LoVo (cell line): ENCODE results near the gene BAZ1A.

Experiments
- DNase-seq: peaks from one replicate; pipeline ENCODE4 v3.0.0-alpha.2; 2016; ENCODE audit warnings: low spot score

The BAZ1A gene

DNA sequence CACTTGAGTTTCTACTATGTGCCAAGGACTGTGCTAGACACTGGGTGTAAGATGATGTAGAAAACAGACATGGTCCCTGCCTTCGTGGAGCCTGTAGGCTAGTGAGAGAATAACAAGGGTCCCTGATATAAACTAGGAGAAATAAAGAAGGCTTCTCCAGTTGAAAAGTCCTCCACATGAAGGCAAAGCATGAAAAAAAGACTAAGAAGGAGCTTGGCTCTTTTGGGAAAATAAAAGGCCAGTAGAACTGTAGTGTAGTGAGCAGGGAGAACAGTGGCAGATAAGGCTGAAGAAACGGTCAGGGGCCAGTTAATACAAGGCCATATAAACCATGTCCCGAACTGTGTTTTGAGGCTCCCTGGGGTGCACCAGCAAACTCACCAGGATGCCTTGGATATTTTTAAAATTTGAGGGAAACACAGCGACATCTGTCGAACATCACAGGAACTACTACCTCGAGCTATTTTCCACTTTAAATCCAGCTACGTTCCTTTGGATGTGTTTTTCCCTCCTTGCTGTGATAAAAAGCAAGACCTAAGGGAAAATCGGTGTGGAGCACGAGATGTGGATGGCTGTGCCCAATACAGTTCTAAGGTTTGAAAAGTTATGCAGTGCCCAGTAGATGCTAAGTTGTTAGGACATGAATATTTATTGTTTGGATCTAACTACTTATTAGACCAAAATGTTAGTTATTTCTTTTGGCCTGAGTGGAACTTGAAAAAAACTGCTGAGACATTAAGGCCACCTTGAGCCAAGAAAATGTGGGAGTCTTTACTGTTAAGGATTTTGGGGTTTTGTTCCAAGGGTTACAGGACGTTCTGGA, 152.2 kb downstream of the BAZ1A start:
- DNase-seq = peak; percentile 53

DNA sequence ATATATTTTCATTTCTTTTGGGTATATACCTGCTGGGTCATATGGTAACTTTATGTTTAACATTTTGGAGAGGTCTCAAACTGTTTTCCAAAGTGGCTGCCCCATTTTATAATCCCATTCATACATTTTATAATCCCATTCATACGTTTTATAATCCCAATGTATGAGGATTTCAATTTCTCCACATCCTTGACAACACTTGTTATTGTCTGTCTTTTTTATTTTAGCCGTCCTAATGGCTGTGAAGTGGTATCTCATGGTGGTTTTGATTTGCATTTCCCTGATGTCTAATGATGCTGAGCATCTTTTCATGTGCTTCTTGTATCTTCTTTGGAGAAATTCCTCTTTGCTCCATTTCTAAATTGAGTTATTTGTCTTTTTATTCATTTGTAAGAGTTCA, 154.0 kb downstream of the BAZ1A start:
- DNase-seq = no peak

DNA sequence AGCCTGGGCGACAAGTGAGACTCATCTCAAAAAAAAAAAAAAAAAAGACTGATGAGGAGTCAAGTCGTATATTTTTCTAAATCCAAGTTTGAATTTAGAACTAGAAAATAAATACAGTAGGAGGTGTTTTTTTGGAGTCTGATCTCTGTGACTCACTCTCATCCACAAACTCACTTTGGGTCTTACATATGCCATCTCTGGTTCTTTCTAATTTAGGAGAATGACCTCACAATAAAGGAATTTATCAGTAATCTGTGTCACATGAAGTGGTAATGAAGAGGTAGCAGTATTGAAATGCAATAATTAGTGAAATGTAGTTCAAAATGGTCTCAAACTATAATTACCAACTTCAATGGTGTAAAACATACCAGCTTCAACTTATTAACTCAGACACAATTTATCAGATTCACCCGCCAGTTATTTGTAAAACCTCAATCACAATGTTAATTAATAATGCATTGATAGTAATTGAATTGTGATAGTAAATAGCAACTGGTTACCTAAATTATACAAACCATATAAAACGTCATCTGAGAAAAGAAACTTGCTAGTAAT, 156.3 kb downstream of the BAZ1A start:
- no peak for DNase-seq

DNA sequence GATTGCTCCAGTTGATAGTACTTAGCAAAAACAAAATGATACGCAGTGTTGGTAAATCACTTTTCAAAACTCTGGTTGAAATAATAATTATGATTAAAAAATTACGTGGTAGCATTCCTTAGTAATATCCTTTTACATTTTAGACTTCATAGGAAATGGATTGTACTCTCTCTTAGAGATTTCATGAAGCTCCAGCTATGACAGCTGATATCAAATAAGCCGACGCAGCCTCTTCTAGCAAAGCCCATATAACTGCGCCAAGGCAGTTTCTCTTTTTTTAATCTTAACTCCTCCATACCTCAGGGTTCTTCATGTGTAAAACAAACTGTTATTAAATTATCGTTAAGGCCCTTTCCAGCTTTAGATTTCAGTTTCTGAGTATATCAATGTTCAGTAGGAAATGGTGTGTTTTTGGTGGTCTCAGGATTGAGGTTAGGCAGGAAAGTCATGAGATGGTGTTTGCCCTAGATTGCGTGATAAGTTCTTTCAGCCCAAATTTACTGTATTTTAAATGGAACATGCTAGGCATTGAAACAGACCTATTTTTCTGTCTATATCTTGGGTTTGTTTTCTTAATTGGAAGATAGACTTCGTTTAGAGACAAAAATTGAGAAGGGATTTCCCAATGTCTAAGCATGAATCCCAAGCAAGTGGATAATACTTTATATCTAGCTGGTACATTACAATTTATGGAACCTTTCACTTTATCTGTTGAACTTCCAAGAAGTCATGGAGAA, 159.9 kb downstream of the BAZ1A start:
- no peak for DNase-seq

DNA sequence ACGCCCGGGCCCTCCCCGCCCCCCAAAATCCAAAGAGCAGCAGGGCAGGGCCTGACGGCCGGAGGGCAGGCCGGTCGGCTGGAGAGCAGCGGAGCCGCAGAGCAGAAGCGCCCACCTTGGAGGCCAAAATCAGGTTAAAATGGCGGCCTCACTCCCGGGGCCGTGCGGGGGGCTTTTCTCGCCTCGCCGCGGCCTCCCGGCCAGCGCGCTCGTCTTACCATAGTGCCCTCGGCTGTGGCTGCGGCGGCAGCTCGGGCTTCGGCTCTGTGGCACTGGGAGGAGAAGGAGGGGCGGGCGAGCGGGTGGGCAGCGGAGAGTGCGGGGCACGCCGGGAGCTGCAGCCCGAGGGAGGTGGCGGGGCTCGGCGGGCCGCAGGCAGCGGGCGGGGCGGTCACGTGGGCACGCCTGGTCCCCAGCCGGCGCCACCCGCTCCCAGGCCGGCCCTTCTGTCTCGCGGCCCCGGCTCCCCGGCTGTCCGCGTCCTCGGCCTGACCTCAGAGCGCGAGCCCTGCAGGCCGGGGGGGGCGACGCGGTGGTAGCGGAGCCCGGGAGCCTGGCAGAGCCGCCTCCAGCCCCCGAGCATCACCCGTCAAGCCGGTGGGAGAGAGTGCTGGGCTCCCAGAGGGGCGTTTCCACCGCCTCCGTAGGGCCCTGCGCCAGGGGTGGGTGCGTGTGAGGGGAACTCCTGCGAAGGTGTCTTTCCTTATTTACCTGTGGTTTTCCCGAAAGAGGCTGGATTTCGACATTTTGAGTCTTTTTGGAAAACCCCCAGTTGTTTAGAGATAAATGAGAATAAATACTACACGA, 160.6 kb downstream of the BAZ1A start, which contains the start of gene CFL2:
Gene CFL2, minus strand, starts transcription at position 274 of the 807 bp plus-strand sequence. Its CDS starts 53 bp downstream, at position 221.
- DNase-seq = peak; percentile 81

DNA sequence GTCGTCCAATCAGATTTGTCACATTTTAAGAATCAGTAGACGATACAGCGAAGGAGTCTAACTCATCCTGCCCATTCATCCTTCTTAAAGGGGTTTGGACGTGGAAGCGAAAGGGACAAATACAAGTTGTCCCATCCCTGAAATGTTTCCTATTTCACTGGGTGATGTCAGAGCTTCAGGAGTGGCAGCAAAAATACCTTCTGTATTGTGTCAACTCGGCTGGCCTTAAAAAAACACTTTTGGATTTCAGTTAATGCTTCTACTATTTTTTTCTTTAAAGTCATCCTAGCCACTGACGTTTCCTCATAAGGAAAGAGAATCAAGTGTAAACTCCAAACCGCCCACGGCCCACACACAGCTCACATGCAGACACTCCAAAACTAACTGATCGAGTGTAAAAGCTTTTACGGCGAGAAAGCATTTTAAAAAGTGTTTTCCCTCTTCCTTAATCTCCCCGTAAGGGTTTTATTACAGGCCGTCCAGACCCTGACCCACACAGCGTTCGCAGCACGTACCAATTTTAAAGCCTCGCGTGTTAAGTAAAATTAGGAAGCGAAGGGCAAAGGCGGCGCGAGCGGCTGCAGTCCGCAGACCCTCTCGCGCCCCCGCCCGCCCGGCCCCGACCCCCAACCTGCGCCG, 161.4 kb downstream of the BAZ1A start:
- peak; percentile 44 for DNase-seq

DNA sequence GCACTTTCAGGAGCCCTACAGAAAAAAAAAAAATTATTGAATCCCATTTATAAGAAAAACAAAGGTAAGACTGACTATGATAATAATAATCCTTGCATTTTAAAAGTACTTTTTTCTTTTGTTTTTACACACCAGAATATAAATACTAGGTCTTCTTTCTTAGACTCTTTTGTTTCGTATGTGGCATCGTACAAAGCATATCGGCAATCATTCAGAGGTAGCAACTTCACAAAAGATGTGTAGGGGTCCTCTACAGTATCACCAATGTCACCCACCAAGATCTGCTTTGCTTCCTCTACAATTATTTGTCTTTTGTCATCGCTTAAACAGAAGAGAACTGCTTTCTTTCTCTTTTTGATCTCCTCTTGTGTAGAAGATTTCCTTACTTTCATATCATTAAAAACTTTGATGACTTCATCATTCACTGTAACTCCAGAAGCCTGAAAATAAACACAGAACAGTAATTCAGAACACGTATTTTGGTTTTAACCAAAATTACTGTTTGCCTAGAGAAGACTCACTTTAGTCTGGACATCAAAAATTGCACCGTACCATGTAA, 162.0 kb downstream of the BAZ1A start:
- no peak for DNase-seq

DNA sequence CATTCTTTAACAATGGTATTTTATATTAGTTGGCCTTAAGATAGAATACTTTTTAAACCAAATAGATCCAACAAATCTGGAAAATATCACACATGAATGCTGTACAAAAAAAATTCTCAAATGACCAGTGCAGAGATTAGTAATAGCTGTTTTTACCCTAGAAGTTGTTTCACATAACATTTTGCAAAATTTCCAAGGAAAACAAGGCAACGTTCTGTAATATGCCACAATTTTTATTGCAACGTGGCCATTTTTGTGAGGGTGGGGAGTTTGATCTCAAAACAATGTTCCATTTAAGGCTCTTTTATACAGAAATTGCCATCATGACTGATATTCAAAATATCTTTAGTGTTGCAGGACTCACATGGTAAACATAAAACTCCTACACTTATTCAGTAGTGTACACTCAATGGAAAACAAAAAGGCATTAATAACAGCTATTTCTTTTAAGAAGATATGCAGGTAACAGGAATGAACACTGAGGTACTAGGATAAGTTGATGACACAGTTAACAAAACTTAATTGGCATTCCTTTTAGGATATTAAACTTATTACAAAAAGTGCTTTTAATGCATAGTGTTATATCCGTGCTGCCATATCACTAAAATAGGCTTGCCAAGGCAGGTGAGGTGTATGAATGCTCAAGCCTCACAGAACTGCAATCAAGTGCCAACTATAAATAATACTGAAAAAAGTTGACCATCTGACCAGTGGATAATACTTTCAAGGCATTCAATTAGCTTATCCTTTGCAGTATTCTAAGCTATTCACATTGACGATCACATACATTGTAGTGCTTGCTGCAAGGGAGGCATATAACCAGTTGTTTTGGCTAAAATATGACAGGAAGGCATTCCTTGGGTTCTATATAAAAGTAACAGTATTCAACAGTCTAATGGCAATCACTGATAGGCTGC, 163.1 kb downstream of the BAZ1A start:
- no peak for DNase-seq

DNA sequence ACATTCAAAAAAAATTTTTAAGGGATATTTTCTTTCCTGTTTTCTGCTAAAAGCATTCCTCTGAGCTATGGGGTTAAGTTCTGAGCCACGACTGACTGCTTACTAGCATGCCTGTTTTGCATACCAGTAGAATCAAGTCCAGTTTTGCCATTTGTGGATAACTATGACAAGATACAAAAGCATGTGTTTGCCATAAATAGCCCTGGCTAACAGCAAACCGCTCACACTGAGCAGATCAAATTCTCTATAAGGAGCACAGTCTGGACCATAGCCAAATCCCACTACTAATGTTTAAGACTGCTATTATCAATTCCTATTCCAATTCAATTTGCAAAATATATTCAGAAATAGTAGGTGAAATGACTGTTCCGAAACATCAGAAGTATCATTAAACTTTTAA, 164.0 kb downstream of the BAZ1A start:
- no peak for DNase-seq

DNA sequence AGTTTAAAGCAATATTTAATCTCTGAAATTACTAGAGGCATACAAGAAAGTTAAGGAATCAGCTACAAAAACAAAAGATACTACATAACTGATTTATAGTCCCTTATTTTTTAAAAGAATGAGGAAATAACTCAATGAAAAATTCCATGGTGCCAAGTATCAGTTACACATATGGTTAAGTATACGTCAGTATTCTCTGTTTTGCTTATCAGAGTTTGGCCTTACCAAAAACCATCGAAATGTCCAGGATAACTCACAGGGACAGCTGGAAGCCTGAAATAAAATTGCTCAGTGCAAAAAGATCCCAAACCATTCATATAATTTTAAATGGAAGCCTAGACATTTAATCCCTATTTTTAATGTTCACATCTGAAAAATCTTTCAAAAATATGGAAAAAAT, 164.4 kb downstream of the BAZ1A start:
- DNase-seq = no peak

DNA sequence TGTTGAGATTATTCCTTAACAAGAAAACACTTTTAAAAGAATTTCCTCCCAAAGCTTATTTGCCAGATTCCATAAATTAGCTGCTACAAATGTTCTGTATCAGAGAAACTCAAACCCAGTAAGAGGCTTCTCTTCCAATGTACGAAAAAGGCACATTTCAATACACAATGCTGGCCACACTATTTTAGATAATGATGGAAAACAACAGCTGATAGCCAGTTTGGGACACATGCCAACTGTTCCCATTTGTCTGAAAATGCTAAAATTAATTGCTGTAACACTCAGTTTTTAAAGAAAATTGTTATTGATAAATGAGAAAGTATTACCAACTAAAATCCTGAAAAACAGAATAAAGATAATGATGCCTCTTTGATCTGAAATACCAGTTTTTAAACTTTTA, 165.2 kb downstream of the BAZ1A start:
- no peak for DNase-seq

DNA sequence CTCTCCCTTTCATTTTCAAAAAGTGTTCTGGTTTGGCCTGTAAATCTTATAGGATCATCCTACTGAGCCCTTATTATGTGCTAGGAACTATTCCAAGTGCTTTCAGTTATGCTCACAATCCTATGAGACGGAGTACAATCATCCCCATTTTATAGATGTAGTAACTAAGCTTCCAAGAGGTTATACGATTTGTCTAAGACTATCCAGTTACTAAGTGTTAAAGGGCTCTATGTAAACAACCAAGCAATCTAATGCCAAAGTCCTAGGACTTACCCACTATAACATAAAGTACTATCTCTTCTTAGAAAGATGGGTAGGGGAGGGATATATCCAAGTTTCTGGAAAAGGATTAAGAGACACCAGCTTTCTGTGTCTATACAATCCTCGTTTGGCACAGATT, 167.4 kb downstream of the BAZ1A start:
- DNase-seq = no peak
